ENCODE results near the gene ANKUB1.

Gene ANKUB1

GRCh38 chr3:149826636-149827035 is 34.3 kb upstream of the ANKUB1 start:
- Histone ChIP-seq H3K27me3 (ENCODE audit: insufficient read depth, low read length) (no peaks in the 10 kb centered on the region), H3K79me2 (ENCODE audit: control insufficient read depth, insufficient read depth, low read length, unreplicated experiment) (peaks cover 38% of the 10 kb centered on the region), H3K27ac (ENCODE audit: low read depth, low read length) (no peak overlapping the region), H3K4me1 (ENCODE audit: control insufficient read depth, insufficient read depth, low read length, unreplicated experiment) (no peaks in the 10 kb centered on the region), H3K36me3 (ENCODE audit: insufficient read depth, low read length) (peaks cover 18% of the 10 kb centered on the region; the same call in 1 of the 2 replicates), H2AFZ (ENCODE audit: low read length, unreplicated experiment) (no peak overlapping the region), H3K4me3 (ENCODE audit: low read depth, low read length) (no peak overlapping the region)

- no peak overlapping the region for H3K4me3 ChIP-seq (ENCODE audit: low read depth, low read length)
- H3K4me1 ChIP-seq (ENCODE audit: control insufficient read depth, insufficient read depth, low read length, unreplicated experiment) = peaks cover 32% of the 10 kb centered on the region
Measured at GRCh38 chr3:149820183-149820582, 27.8 kb upstream of the ANKUB1 start.

GRCh38 chr3:149819432-149819831 is 27.1 kb upstream of the ANKUB1 start:
- no peak overlapping the region for H3K4me3 ChIP-seq (ENCODE audit: low read depth, low read length)
- no peaks in the 10 kb centered on the region for H3K27me3 ChIP-seq (ENCODE audit: insufficient read depth, low read length)
- peaks cover 65% of the 10 kb centered on the region for H3K79me2 ChIP-seq (ENCODE audit: control insufficient read depth, insufficient read depth, low read length, unreplicated experiment)
- H3K36me3 ChIP-seq (ENCODE audit: insufficient read depth, low read length) = peaks cover 7% of the 10 kb centered on the region; the same call in 1 of the 2 replicates
- H3K27ac ChIP-seq (ENCODE audit: low read depth, low read length) = no peak overlapping the region
- H2AFZ ChIP-seq (ENCODE audit: low read length, unreplicated experiment) = no peak overlapping the region
- peaks cover 38% of the 10 kb centered on the region for H3K4me1 ChIP-seq (ENCODE audit: control insufficient read depth, insufficient read depth, low read length, unreplicated experiment)

More at GRCh38 chr3:149820183-149820582, 27.8 kb upstream of the ANKUB1 start:
- Histone ChIP-seq H2AFZ (ENCODE audit: low read length, unreplicated experiment) (no peak overlapping the region), H3K36me3 (ENCODE audit: insufficient read depth, low read length) (peaks cover 7% of the 10 kb centered on the region; the same call in 1 of the 2 replicates), H3K27me3 (ENCODE audit: insufficient read depth, low read length) (no peaks in the 10 kb centered on the region), H3K27ac (ENCODE audit: low read depth, low read length) (no peak overlapping the region), H3K79me2 (ENCODE audit: control insufficient read depth, insufficient read depth, low read length, unreplicated experiment) (peaks cover 57% of the 10 kb centered on the region)

GRCh38 chr3:149816986-149817385 is 24.6 kb upstream of the ANKUB1 start:
- Histone ChIP-seq H3K4me1 (ENCODE audit: control insufficient read depth, insufficient read depth, low read length, unreplicated experiment) (peaks cover 46% of the 10 kb centered on the region), H3K4me3 (ENCODE audit: low read depth, low read length) (no peak overlapping the region), H3K27me3 (ENCODE audit: insufficient read depth, low read length) (no peaks in the 10 kb centered on the region), H2AFZ (ENCODE audit: low read length, unreplicated experiment) (no peak overlapping the region), H3K79me2 (ENCODE audit: control insufficient read depth, insufficient read depth, low read length, unreplicated experiment) (peaks cover 67% of the 10 kb centered on the region), H3K36me3 (ENCODE audit: insufficient read depth, low read length) (0 out of 2 replicates have a peak, but pooled peaks cover 2% of the 10 kb centered on the region), H3K27ac (ENCODE audit: low read depth, low read length) (peak overlapping the region; percentile 61)

GRCh38 chr3:149816311-149816710 is 24.0 kb upstream of the ANKUB1 start:
- Histone ChIP-seq H3K27me3 (ENCODE audit: insufficient read depth, low read length) (no peaks in the 10 kb centered on the region), H3K4me1 (ENCODE audit: control insufficient read depth, insufficient read depth, low read length, unreplicated experiment) (peaks cover 48% of the 10 kb centered on the region), H3K27ac (ENCODE audit: low read depth, low read length) (peak overlapping the region; percentile 61), H3K36me3 (ENCODE audit: insufficient read depth, low read length) (no peaks in the 10 kb centered on the region), H3K79me2 (ENCODE audit: control insufficient read depth, insufficient read depth, low read length, unreplicated experiment) (peaks cover 60% of the 10 kb centered on the region), H3K4me3 (ENCODE audit: low read depth, low read length) (no peak overlapping the region), H2AFZ (ENCODE audit: low read length, unreplicated experiment) (no peak overlapping the region)

- Histone ChIP-seq H3K27me3 (ENCODE audit: insufficient read depth, low read length) (no peaks in the 10 kb centered on the region), H3K36me3 (ENCODE audit: insufficient read depth, low read length) (no peaks in the 10 kb centered on the region), H3K27ac (ENCODE audit: low read depth, low read length) (no peak overlapping the region), H3K79me2 (ENCODE audit: control insufficient read depth, insufficient read depth, low read length, unreplicated experiment) (peaks cover 54% of the 10 kb centered on the region), H3K4me3 (ENCODE audit: low read depth, low read length) (no peak overlapping the region), H2AFZ (ENCODE audit: low read length, unreplicated experiment) (no peak overlapping the region), H3K4me1 (ENCODE audit: control insufficient read depth, insufficient read depth, low read length, unreplicated experiment) (peaks cover 48% of the 10 kb centered on the region)
Measured at GRCh38 chr3:149815728-149816127, 23.4 kb upstream of the ANKUB1 start.

GRCh38 chr3:149815321-149815720 is 23.0 kb upstream of the ANKUB1 start:
- Histone ChIP-seq H3K27ac (ENCODE audit: low read depth, low read length) (no peak overlapping the region), H3K27me3 (ENCODE audit: insufficient read depth, low read length) (no peaks in the 10 kb centered on the region), H3K4me3 (ENCODE audit: low read depth, low read length) (peak overlapping the region; percentile 99; the same call in 1 of the 2 replicates), H2AFZ (ENCODE audit: low read length, unreplicated experiment) (no peak overlapping the region), H3K36me3 (ENCODE audit: insufficient read depth, low read length) (no peaks in the 10 kb centered on the region), H3K4me1 (ENCODE audit: control insufficient read depth, insufficient read depth, low read length, unreplicated experiment) (peaks cover 46% of the 10 kb centered on the region), H3K79me2 (ENCODE audit: control insufficient read depth, insufficient read depth, low read length, unreplicated experiment) (peaks cover 54% of the 10 kb centered on the region)

- no peaks in the 10 kb centered on the region for H3K27me3 ChIP-seq (ENCODE audit: insufficient read depth, low read length)
- H3K27ac ChIP-seq (ENCODE audit: low read depth, low read length) = peak overlapping the region; percentile 87
- H3K4me3 ChIP-seq (ENCODE audit: low read depth, low read length) = peak overlapping the region; percentile 99
- peak overlapping the region; percentile 91 for H2AFZ ChIP-seq (ENCODE audit: low read length, unreplicated experiment)
- no peaks in the 10 kb centered on the region for H3K36me3 ChIP-seq (ENCODE audit: insufficient read depth, low read length)
- peaks cover 44% of the 10 kb centered on the region for H3K79me2 ChIP-seq (ENCODE audit: control insufficient read depth, insufficient read depth, low read length, unreplicated experiment)
- peaks cover 42% of the 10 kb centered on the region for H3K4me1 ChIP-seq (ENCODE audit: control insufficient read depth, insufficient read depth, low read length, unreplicated experiment)
Measured at GRCh38 chr3:149813367-149814281, 21.3 kb upstream of the ANKUB1 start.

- H3K27me3 ChIP-seq (ENCODE audit: insufficient read depth, low read length) = no peaks in the 10 kb centered on the region
- H3K27ac ChIP-seq (ENCODE audit: low read depth, low read length) = peak within 1 kb of the TSS; percentile 87
- peak within 1 kb of the TSS; percentile 98 for H2AFZ ChIP-seq (ENCODE audit: low read length, unreplicated experiment)
- peaks cover 40% of the 10 kb centered on the region for H3K4me1 ChIP-seq (ENCODE audit: control insufficient read depth, insufficient read depth, low read length, unreplicated experiment)
- H3K79me2 ChIP-seq (ENCODE audit: control insufficient read depth, insufficient read depth, low read length, unreplicated experiment) = peaks cover 36% of the 10 kb centered on the region
- H3K36me3 ChIP-seq (ENCODE audit: insufficient read depth, low read length) = no peaks in the 10 kb centered on the region
- H3K4me3 ChIP-seq (ENCODE audit: low read depth, low read length) = peak within 1 kb of the TSS; percentile 99
Measured at GRCh38 chr3:149812606-149813366, 20.4 kb upstream of the ANKUB1 start, which contains the start of gene RNF13. RNF13 (plus strand) TSS chr3:149813215; CDS start chr3:149846027, 32,812 bp downstream.

- peak overlapping the region; percentile 87 for H3K27ac ChIP-seq (ENCODE audit: low read depth, low read length)
- H2AFZ ChIP-seq (ENCODE audit: low read length, unreplicated experiment) = peak overlapping the region; percentile 98
- peak overlapping the region; percentile 99 for H3K4me3 ChIP-seq (ENCODE audit: low read depth, low read length)
- peaks cover 30% of the 10 kb centered on the region for H3K79me2 ChIP-seq (ENCODE audit: control insufficient read depth, insufficient read depth, low read length, unreplicated experiment)
- no peaks in the 10 kb centered on the region for H3K27me3 ChIP-seq (ENCODE audit: insufficient read depth, low read length)
- no peaks in the 10 kb centered on the region for H3K36me3 ChIP-seq (ENCODE audit: insufficient read depth, low read length)
- peaks cover 34% of the 10 kb centered on the region for H3K4me1 ChIP-seq (ENCODE audit: control insufficient read depth, insufficient read depth, low read length, unreplicated experiment)
Measured at GRCh38 chr3:149812165-149812605, 19.8 kb upstream of the ANKUB1 start.
